Activated naive CD4-positive, alpha-beta T cell treated with anti-CD3 and anti-CD28 coated beads, Interleukin-2, amount 50 U/mL, for 24 hours (primary cell): ENCODE measurements around the gene CRLF3.
"Not testable (repeated sequence)": the region's sequence is repeated elsewhere in the genome, so short reads cannot be mapped to it uniquely, and the experiment has no call there.

ENCODE experiments used
- H3K27ac Mint-ChIP-seq: one replicate; pipeline ENCODE4 v1.8.0; 2021; ENCODE audit warnings: mild to moderate bottlenecking, mixed read lengths
- H3K27me3 Mint-ChIP-seq: one replicate; pipeline ENCODE4 v1.8.0; 2021; ENCODE audit warnings: mixed read lengths
- H3K36me3 Mint-ChIP-seq: one replicate; pipeline ENCODE4 v1.8.0; 2021; ENCODE audit warnings: mixed read lengths
- H3K4me1 Mint-ChIP-seq: one replicate; pipeline ENCODE4 v1.8.0; 2021; ENCODE audit warnings: mixed read lengths
- H3K4me3 Mint-ChIP-seq: one replicate; pipeline ENCODE4 v1.8.0; 2021; ENCODE audit warnings: mild to moderate bottlenecking, mixed read lengths
- H3K9me3 Mint-ChIP-seq: one replicate; pipeline ENCODE4 v1.8.0; 2021; ENCODE audit warnings: mixed read lengths

The CRLF3 gene

GRCh38 chr17:30823421-30823820, 1.1 kb downstream of the CRLF3 start:
- H3K36me3 Mint-ChIP-seq, result peaks cover 2% of the 10 kb centered on the region
- peaks cover 52% of the 10 kb centered on the region for H3K4me1 Mint-ChIP-seq
- H3K27ac Mint-ChIP-seq, result peak overlapping the region; percentile 96
- no peaks in the 10 kb centered on the region for H3K27me3 Mint-ChIP-seq
- H3K9me3 Mint-ChIP-seq, result no peaks in the 10 kb centered on the region
- peak overlapping the region; percentile 96 for H3K4me3 Mint-ChIP-seq

DNA sequence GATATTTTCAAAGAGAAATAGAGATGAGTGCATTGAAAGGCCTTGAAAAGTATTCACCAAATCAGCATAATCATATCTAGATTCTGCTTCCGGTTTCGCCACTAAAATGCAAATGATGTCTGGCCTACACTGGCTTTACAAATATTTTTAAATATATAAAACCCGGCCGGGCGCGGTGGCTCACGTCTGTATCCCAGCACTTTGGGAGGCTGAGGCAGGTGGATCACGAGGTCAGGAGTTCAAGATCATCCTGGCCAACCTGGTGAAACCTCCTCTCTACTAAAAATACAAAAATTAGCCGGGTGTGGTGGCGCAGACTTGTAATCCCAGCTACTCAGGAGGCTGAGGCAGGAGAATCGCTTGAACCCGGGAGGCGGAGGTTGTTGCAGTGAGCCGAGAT, 1.6 kb downstream of the CRLF3 start:
- H3K27me3 Mint-ChIP-seq, H3K36me3 Mint-ChIP-seq, H3K9me3 Mint-ChIP-seq: not testable (repeated sequence)
- Mint-ChIP-seq H3K27ac (peak overlapping the region; percentile 80), H3K4me3 (peak overlapping the region; percentile 96), H3K4me1 (peaks cover 57% of the 10 kb centered on the region)

DNA sequence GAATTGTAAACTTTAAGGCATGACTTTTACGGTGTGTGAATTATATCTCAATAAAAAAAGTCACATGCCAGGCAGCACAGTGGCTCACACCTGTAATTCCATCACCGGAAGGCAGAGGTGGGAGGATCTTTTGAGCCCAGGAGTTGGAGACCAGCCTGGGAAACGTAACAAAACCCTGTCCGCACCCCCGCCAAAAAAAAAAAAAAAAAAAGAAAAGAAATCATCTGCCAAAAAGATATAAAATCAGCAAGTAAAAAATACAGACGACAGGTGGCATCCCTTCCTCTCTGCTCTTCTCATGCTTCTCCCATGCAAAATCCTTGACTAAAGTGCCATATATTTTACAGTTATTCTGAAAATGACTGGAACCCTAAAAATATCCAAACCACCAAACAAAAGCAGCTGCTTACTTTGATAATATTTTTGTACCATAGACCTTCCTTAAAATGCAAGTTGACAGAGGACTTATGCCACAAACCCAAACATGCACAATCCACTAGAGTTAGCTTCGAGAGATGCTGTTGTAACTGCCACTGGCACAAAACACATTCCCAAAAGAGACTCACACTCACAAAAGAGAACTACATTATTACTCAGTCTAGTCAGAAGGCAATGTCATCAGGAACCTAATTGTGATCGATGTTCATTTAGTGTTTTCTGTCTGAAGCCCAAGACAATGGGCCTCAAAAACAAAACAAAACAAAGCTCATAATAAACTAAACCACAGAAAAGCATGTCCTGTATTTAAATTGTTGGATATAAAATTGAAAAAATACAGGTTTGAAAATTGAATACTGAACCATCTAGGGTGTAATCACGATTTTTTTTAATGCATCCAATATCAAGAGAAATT, 2.4 kb downstream of the CRLF3 start:
- Mint-ChIP-seq H3K4me1 (peaks cover 57% of the 10 kb centered on the region), H3K4me3 (peak overlapping the region; percentile 96), H3K36me3 (peaks cover 2% of the 10 kb centered on the region), H3K9me3 (no peaks in the 10 kb centered on the region), H3K27ac (peak overlapping the region; percentile 96), H3K27me3 (no peaks in the 10 kb centered on the region)

GRCh38 chr17:30819971-30820705, 4.4 kb downstream of the CRLF3 start:
- peak overlapping the region; percentile 96 for H3K4me3 Mint-ChIP-seq
- no peaks in the 10 kb centered on the region for H3K9me3 Mint-ChIP-seq
- H3K27ac Mint-ChIP-seq, result peak overlapping the region; percentile 96
- H3K27me3 Mint-ChIP-seq, result no peaks in the 10 kb centered on the region
- H3K36me3 Mint-ChIP-seq, result peaks cover 5% of the 10 kb centered on the region
- H3K4me1 Mint-ChIP-seq, result peaks cover 61% of the 10 kb centered on the region

DNA sequence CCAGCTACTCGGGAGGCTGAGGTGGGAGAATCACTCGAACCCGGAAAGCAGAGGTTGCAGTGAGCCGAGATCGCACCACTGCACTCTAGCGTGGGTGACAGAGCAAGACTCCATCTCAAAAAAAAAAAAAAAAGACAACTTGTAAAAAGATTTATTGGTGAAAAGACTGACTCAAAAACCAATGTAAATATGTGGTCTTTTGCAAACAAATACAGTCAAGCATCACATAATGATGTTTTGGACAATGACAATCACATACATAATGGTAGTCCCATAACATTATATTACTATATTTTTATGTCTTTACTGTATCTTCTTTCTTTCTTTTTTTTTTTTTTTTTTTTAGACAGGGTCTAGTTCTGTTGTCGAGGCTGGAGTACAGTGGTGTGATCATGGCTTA, 8.3 kb downstream of the CRLF3 start:
- Mint-ChIP-seq H3K9me3 (no peaks in the 10 kb centered on the region), H3K4me1 (peaks cover 68% of the 10 kb centered on the region), H3K27ac (peak overlapping the region; percentile 41), H3K27me3 (no peaks in the 10 kb centered on the region), H3K4me3 (no peak overlapping the region), H3K36me3 (peaks cover 5% of the 10 kb centered on the region)

- H3K4me3 Mint-ChIP-seq, H3K36me3 Mint-ChIP-seq, H3K9me3 Mint-ChIP-seq, H3K27ac Mint-ChIP-seq, H3K27me3 Mint-ChIP-seq: not testable (repeated sequence)
- peaks cover 64% of the 10 kb centered on the region for H3K4me1 Mint-ChIP-seq
These were observed 9.6 kb downstream of the CRLF3 start for GRCh38 chr17:30814860-30815259.

DNA sequence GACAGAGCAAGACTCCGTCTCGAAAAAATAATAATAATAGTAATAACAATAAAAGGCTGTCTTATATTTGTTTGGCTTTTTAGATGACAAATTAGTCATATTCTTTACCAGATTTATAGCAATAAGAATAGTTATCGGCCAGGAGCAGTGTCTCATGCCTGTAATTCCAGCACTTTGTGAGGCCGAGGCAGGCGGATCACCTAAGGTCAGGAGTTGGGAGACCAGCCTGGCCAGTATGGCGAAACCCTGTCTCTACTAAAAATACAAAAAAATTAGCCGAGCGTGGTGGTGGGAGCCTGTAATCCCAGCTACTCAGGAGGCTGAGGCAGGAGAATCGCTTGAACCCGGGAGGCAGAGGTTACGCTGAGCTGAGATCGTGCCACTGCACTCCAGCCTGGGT, 10.3 kb downstream of the CRLF3 start:
- not testable (repeated sequence) for H3K9me3 Mint-ChIP-seq, H3K36me3 Mint-ChIP-seq, H3K4me3 Mint-ChIP-seq, H3K27me3 Mint-ChIP-seq
- peak overlapping the region; percentile 35 for H3K27ac Mint-ChIP-seq
- H3K4me1 Mint-ChIP-seq, result peaks cover 64% of the 10 kb centered on the region

GRCh38 chr17:30812218-30813177, 12.0 kb downstream of the CRLF3 start:
- Mint-ChIP-seq H3K4me1 (peaks cover 63% of the 10 kb centered on the region), H3K27me3 (no peaks in the 10 kb centered on the region), H3K9me3 (no peaks in the 10 kb centered on the region), H3K36me3 (peaks cover 2% of the 10 kb centered on the region), H3K27ac (peak overlapping the region; percentile 94), H3K4me3 (peak overlapping the region; percentile 45)

GRCh38 chr17:30809867-30810266, 14.6 kb downstream of the CRLF3 start:
- Mint-ChIP-seq H3K4me3 (peak overlapping the region; percentile 80), H3K9me3 (no peaks in the 10 kb centered on the region), H3K4me1 (peaks cover 74% of the 10 kb centered on the region), H3K36me3 (no peaks in the 10 kb centered on the region), H3K27me3 (no peaks in the 10 kb centered on the region), H3K27ac (peak overlapping the region; percentile 94)

DNA sequence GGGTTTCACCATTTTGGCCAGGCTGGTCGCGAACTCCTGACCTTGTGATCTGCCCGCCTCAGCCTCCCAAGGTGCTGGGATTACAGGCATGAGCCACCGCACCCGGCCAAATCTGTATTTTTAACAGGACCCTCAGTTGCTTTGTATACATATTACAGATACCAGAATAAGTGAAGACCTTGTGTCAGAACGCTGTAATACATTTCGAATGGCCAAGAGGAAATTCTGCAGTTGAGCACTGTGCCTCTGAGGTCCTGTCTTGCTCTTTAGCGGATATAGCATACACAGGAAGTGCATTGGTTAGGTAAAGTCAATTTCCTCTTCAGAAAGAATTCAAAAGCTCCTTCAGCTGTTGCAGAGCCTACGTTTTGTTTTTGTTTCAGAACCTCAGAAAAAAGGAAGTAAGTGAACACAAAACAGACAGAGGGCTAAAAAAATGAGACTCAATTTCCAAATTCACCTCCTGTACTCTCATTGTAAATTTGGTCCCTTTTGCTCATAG, 15.7 kb downstream of the CRLF3 start:
- Mint-ChIP-seq H3K27ac (peak overlapping the region; percentile 94), H3K27me3 (no peaks in the 10 kb centered on the region)

DNA sequence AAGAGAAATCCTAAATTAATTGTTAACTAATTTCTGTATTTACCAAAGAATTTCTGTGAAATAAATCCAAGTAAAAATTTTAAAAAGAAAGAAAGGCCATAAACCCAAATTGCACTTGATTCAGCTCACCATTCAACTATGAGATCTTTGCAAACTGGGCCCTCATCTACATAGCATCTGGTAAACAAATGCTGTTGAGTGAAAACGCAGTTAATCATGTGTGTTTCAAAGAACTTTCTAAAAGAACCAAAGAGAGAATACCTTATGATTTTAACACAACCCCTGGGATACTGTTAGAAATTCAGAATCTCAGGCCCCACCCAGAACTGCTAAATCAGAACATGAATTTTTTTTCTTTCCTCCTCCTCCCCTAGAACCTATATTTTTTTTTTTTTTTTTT, 16.6 kb downstream of the CRLF3 start:
- no peaks in the 10 kb centered on the region for H3K9me3 Mint-ChIP-seq
- no peaks in the 10 kb centered on the region for H3K27me3 Mint-ChIP-seq
- H3K36me3 Mint-ChIP-seq, result peaks cover 5% of the 10 kb centered on the region
- peaks cover 77% of the 10 kb centered on the region for H3K4me1 Mint-ChIP-seq
- peak overlapping the region; percentile 70 for H3K4me3 Mint-ChIP-seq
- H3K27ac Mint-ChIP-seq, result peak overlapping the region; percentile 94

More for the DNA sequence above, 15.7 kb downstream of the CRLF3 start:
- H3K4me3 Mint-ChIP-seq, result peak overlapping the region; percentile 80
- H3K36me3 Mint-ChIP-seq, result no peaks in the 10 kb centered on the region
- no peaks in the 10 kb centered on the region for H3K9me3 Mint-ChIP-seq
- peaks cover 79% of the 10 kb centered on the region for H3K4me1 Mint-ChIP-seq

- Mint-ChIP-seq H3K27me3 (no peaks in the 10 kb centered on the region), H3K4me3 (peak overlapping the region; percentile 70), H3K27ac (peak overlapping the region; percentile 91), H3K9me3 (no peaks in the 10 kb centered on the region), H3K4me1 (peaks cover 74% of the 10 kb centered on the region), H3K36me3 (peaks cover 9% of the 10 kb centered on the region)
These were observed 18.5 kb downstream of the CRLF3 start for GRCh38 chr17:30805944-30806456.

DNA sequence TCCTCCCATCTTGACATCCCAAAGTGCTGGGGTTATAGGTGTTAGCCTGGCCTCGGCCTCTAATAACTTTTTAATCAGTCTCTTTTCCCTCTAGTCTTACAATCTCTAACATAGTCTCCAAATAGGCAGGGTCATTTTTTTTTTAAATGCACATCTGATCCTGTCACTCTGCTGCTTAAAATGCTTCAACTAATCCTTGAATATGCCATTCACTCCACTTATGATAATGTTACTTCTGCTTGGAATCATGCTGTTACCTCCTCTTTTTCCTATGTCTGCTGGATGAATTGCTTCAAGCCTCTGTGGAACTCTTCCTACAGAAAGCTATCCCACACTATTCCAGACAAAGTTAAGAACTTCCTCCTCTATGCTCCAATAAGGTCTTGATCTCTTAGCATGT, 22.8 kb downstream of the CRLF3 start:
- Mint-ChIP-seq H3K27me3 (no peaks in the 10 kb centered on the region), H3K4me1 (peaks cover 51% of the 10 kb centered on the region), H3K4me3 (no peak overlapping the region), H3K27ac (peak overlapping the region; percentile 89), H3K36me3 (peaks cover 18% of the 10 kb centered on the region), H3K9me3 (no peaks in the 10 kb centered on the region)

GRCh38 chr17:30796016-30796415, 28.5 kb downstream of the CRLF3 start:
- H3K4me3 Mint-ChIP-seq, result no peak overlapping the region
- H3K36me3 Mint-ChIP-seq, result peaks cover 18% of the 10 kb centered on the region
- H3K4me1 Mint-ChIP-seq, result peaks cover 20% of the 10 kb centered on the region
- no peaks in the 10 kb centered on the region for H3K27me3 Mint-ChIP-seq
- no peaks in the 10 kb centered on the region for H3K9me3 Mint-ChIP-seq
- peak overlapping the region; percentile 90 for H3K27ac Mint-ChIP-seq

- no peaks in the 10 kb centered on the region for H3K27me3 Mint-ChIP-seq
- peaks cover 21% of the 10 kb centered on the region for H3K36me3 Mint-ChIP-seq
- no peak overlapping the region for H3K4me3 Mint-ChIP-seq
- H3K4me1 Mint-ChIP-seq, result peaks cover 24% of the 10 kb centered on the region
- H3K27ac Mint-ChIP-seq, result peak overlapping the region; percentile 68
- H3K9me3 Mint-ChIP-seq, result no peaks in the 10 kb centered on the region
These were observed 30.1 kb downstream of the CRLF3 start for GRCh38 chr17:30794372-30794771.
